Measurements from ENCODE around the gene RIMBP2.

GRCh38 chr12:130602251-130602650, 113.8 kb downstream of the RIMBP2 start:
- TF ChIP-seq EZH2 (IDR thresholded peaks at IDR 0.05; ENCODE audit: low read length) = no peak
- TF ChIP-seq, protein P1, sequence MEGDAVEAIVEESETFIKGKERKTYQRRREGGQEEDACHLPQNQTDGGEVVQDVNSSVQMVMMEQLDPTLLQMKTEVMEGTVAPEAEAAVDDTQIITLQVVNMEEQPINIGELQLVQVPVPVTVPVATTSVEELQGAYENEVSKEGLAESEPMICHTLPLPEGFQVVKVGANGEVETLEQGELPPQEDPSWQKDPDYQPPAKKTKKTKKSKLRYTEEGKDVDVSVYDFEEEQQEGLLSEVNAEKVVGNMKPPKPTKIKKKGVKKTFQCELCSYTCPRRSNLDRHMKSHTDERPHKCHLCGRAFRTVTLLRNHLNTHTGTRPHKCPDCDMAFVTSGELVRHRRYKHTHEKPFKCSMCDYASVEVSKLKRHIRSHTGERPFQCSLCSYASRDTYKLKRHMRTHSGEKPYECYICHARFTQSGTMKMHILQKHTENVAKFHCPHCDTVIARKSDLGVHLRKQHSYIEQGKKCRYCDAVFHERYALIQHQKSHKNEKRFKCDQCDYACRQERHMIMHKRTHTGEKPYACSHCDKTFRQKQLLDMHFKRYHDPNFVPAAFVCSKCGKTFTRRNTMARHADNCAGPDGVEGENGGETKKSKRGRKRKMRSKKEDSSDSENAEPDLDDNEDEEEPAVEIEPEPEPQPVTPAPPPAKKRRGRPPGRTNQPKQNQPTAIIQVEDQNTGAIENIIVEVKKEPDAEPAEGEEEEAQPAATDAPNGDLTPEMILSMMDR (optimal IDR thresholded peaks at IDR 0.05 in 1 of 3, IDR thresholded peaks at IDR 0.05 in 1 of 3, conservative IDR thresholded peaks at IDR 0.05 in 1 of 3; ENCODE audit: extremely low read depth in 1 of 3, insufficient read depth in 2 of 3, low read length in 3 of 3) = no peak
